Panc1 (cell line): ENCODE data around the gene NAGLU. TPM values are rescaled to one million over a fixed set of nuclear protein-coding genes. Genes with fewer than 3 reads are reported as not detected.
"Not testable (repeated sequence)": the region's sequence is repeated elsewhere in the genome, so short reads cannot be mapped to it uniquely, and the experiment has no call there.

Experiments used
- ATAC-seq: fragments of 200-7000 bp; cut with Tn5 transposase; 2 replicates; pipeline ENCODE4 v1.9.1; 2020; ENCODE audit warnings: mild to moderate bottlenecking, moderate library complexity
- BruUV-seq: library from RNA; stranded (reverse); fragments of 400-500 nt; replicated peaks from 2 replicates; lab custom pipeline; 2021; lab: Mats Ljungman, UMichigan
- CTCF ChIA-PET: fragments of 300-600 bp; sonication (Branson Sonifier 250); formaldehyde crosslinking; loops from one replicate; lab custom pipeline; 2022; ENCODE audit warnings: antibody characterized with exemption; lab: Charles Lee
- POLR2A ChIA-PET: fragments of 300-600 bp; sonication (Branson Sonifier 250); formaldehyde crosslinking; loops from one replicate; lab custom pipeline; 2022; ENCODE audit warnings: antibody characterized with exemption; lab: Charles Lee
- DNase-seq: peaks from one replicate; pipeline ENCODE4 v3.0.0-alpha.2; 2010; ENCODE audit warnings: low read depth, low spot score
- H3K27ac ChIP-seq: 2 replicates; pipeline ENCODE4 v1.5.1; 2011; ENCODE audit warnings: mild to moderate bottlenecking, low read length, inconsistent platforms
- H3K27me3 ChIP-seq: fragments of 200-500 bp; sonication (Bioruptor generic); 2 replicates; pipeline ENCODE4 v1.6.0; 2014; ENCODE audit warnings: low read length, inconsistent platforms; ENCODE audit not compliant: control insufficient read depth, insufficient read depth
- H3K36me3 ChIP-seq: fragments of 200-500 bp; sonication (Bioruptor generic); 2 replicates; pipeline ENCODE4 v1.5.1; 2014; ENCODE audit warnings: inconsistent platforms, mild to moderate bottlenecking, low read length, moderate library complexity; ENCODE audit not compliant: control insufficient read depth, insufficient read depth
- H3K4me1 ChIP-seq: 2 replicates; pipeline ENCODE4 v1.5.1; 2011; ENCODE audit warnings: inconsistent platforms, mild to moderate bottlenecking, low read length, moderate library complexity; ENCODE audit not compliant: control insufficient read depth, insufficient read depth
- H3K4me3 ChIP-seq, 2 experiments: 2 replicates each; pipeline ENCODE4 v1.5.1; 2011 to 2012; ENCODE audit warnings: low read depth in 2 of 2, low read length in 2 of 2, mild to moderate bottlenecking in 2 of 2, inconsistent platforms in 1 of 2, moderate library complexity in 1 of 2
- H3K9me3 ChIP-seq: fragments of 200-500 bp; sonication (Bioruptor generic); 2 replicates; pipeline ENCODE4 v1.5.1; 2014; ENCODE audit warnings: low read depth, mild to moderate bottlenecking, inconsistent platforms, low read length, moderate library complexity; ENCODE audit not compliant: control insufficient read depth, insufficient read depth
- POLR2AphosphoS5 ChIP-seq: IDR thresholded peaks from 2 replicates; pipeline ENCODE4 v1.6.1; 2012; ENCODE audit warnings: mild to moderate bottlenecking, low read depth, low read length, moderate library complexity
- SIN3A ChIP-seq: IDR thresholded peaks from 2 replicates; pipeline ENCODE4 v1.6.1; 2012; ENCODE audit warnings: low read depth, mild to moderate bottlenecking, low read length, moderate library complexity, borderline replicate concordance; ENCODE audit not compliant: insufficient read depth
- TCF7L2 ChIP-seq: IDR thresholded peaks from 2 replicates; pipeline ENCODE4 v1.6.1; 2011; ENCODE audit warnings: mild to moderate bottlenecking, low read depth, low read length, inconsistent platforms
- in situ Hi-C: cut with HindIII; loops from 2 replicates; pipeline ENCODE4 v1.10.0; 2016; ENCODE audit warnings: low sequenced_read_pairs, low pct_unique_long_range_greater_than_20kb
- intact Hi-C: fragments of 100-400 bp; cut with micrococcal nuclease; formaldehyde crosslinking; loops from one replicate; pipeline ENCODE4 v1.10.0; 2022; ENCODE audit not compliant: unreplicated experiment
- total RNA-seq: library from RNA; stranded (reverse); gene quantifications from one replicate; pipeline ENCODE4 v1.2.1, GENCODE V29; 2021; ENCODE audit not compliant: unreplicated experiment
- TF ChIP-seq, protein P1 (sequence below), 2 experiments: IDR thresholded peaks; 2 replicates each; pipeline ENCODE4 v1.6.1; 2011 to 2012; ENCODE audit warnings: low read depth in 2 of 2, control low read depth in 1 of 2, low read length in 1 of 2, mild to moderate bottlenecking in 1 of 2, moderate library complexity in 1 of 2; ENCODE audit not compliant: insufficient read depth in 1 of 2
- TF ChIP-seq, protein P2 (sequence below): fragments of 450-650 bp; IDR thresholded peaks from 2 replicates; pipeline ENCODE4 v1.5.1; 2017; ENCODE audit warnings: mild to moderate bottlenecking

Gene NAGLU
- total RNA-seq, 1 experiment from 2014 or later = 33.5 TPM

DNA sequence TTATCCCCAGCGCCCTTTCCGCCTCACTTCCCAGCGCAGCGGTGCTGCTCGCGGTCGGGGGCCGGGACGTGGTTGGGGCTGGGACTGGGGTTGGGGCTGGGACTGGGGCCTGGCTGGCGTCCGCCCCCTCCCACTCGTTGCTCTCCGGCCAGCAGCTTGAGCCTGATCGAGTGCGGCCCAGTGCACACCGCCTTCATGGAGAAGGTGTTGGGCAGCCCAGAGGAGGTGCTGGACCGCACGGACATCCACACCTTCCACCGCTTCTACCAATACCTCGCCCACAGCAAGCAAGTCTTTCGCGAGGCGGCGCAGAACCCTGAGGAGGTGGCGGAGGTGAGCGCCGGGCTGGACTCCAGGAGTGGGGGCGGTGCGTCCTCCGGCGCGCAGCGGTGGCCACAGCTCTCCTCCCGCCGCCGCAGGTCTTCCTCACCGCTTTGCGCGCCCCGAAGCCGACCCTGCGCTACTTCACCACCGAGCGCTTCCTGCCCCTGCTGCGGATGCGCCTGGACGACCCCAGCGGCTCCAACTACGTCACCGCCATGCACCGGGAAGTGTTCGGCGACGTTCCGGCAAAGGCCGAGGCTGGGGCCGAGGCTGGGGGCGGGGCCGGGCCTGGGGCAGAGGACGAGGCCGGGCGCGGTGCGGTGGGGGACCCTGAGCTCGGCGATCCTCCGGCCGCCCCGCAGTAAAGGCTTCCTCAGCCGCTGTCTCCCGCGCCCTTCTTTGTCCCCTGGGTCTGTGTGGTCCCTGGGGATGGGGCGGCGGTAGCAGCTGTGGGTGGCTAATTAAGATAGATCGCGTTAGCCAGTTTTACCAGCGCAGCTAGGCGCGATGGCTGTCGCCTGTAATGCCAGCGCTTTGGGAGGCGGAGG is 18.4 kb downstream of the NAGLU start:
- Histone ChIP-seq H3K4me1 (peaks cover 13% of the 10 kb centered on the region; the same call in 1 of the 2 replicates), H3K4me3 (peak overlapping the region; percentile 68 to 69), H3K27ac (peak overlapping the region; percentile 63), H3K9me3 (no peaks in the 10 kb centered on the region), H3K27me3 (no peaks in the 10 kb centered on the region), H3K36me3 (no peaks in the 10 kb centered on the region)
- intact Hi-C loops = no loop called here
- POLR2A ChIA-PET = no interaction called here
- DNase-seq (no peak), ATAC-seq (peak; percentile 89)
- BruUV-seq = TSS peak; percentile 80
- CTCF ChIA-PET = interaction anchor here (0.6 kb wide), 1 partner anchor 527 kb away, joined by 6 read pairs; no protein-coding TSS in a partner anchor
- in situ Hi-C loops = no loop called here
- TF ChIP-seq POLR2AphosphoS5 (peak; percentile 18; the same call in 1 of the 2 replicates), TCF7L2 (no peak), SIN3A (0 out of 2 replicates have a peak, but pooled peaks have one; percentile 31)
- TF ChIP-seq, protein P1, sequence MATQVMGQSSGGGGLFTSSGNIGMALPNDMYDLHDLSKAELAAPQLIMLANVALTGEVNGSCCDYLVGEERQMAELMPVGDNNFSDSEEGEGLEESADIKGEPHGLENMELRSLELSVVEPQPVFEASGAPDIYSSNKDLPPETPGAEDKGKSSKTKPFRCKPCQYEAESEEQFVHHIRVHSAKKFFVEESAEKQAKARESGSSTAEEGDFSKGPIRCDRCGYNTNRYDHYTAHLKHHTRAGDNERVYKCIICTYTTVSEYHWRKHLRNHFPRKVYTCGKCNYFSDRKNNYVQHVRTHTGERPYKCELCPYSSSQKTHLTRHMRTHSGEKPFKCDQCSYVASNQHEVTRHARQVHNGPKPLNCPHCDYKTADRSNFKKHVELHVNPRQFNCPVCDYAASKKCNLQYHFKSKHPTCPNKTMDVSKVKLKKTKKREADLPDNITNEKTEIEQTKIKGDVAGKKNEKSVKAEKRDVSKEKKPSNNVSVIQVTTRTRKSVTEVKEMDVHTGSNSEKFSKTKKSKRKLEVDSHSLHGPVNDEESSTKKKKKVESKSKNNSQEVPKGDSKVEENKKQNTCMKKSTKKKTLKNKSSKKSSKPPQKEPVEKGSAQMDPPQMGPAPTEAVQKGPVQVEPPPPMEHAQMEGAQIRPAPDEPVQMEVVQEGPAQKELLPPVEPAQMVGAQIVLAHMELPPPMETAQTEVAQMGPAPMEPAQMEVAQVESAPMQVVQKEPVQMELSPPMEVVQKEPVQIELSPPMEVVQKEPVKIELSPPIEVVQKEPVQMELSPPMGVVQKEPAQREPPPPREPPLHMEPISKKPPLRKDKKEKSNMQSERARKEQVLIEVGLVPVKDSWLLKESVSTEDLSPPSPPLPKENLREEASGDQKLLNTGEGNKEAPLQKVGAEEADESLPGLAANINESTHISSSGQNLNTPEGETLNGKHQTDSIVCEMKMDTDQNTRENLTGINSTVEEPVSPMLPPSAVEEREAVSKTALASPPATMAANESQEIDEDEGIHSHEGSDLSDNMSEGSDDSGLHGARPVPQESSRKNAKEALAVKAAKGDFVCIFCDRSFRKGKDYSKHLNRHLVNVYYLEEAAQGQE (IDR thresholded peaks at IDR 0.05; ENCODE audit: insufficient read depth in 1 of 2, low read depth in 2 of 2, low read length in 1 of 2) = no peak
- TF ChIP-seq, protein P2, sequence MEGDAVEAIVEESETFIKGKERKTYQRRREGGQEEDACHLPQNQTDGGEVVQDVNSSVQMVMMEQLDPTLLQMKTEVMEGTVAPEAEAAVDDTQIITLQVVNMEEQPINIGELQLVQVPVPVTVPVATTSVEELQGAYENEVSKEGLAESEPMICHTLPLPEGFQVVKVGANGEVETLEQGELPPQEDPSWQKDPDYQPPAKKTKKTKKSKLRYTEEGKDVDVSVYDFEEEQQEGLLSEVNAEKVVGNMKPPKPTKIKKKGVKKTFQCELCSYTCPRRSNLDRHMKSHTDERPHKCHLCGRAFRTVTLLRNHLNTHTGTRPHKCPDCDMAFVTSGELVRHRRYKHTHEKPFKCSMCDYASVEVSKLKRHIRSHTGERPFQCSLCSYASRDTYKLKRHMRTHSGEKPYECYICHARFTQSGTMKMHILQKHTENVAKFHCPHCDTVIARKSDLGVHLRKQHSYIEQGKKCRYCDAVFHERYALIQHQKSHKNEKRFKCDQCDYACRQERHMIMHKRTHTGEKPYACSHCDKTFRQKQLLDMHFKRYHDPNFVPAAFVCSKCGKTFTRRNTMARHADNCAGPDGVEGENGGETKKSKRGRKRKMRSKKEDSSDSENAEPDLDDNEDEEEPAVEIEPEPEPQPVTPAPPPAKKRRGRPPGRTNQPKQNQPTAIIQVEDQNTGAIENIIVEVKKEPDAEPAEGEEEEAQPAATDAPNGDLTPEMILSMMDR = no peak

DNA sequence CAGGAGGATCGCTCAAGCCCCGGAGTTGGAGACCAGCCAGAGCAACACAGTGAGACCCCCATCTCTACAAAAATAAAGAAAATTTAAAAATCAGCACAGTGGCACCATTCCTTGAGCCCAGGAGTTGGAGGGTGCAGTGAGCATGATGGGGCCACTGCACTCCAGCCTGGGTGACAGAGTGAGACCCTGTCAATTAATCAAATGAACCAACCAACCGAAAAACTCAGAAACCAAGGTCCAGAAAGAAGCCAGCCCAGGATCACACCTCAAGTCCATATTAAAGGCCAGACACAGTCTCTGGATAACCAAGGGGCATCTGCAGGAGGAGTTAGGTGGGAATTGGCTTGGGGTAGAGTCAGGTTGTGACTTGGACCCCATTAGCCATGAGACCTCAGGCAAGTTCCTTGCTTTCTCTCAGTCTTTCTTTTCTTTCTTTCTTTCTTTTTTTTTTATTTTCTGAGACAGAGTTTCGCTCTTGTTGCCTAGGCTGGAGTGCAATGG is 19.1 kb downstream of the NAGLU start:
- CTCF ChIA-PET = no interaction called here
- TF ChIP-seq, protein P1 (IDR thresholded peaks at IDR 0.05; ENCODE audit: insufficient read depth in 1 of 2, low read depth in 2 of 2, low read length in 1 of 2) = no peak
- TF ChIP-seq POLR2AphosphoS5 (no peak), TCF7L2 (no peak), SIN3A (no peak)
- TF ChIP-seq, protein P2 = no peak
- TSS peak; percentile 97 for BruUV-seq
- POLR2A ChIA-PET = no interaction called here
- Histone ChIP-seq H3K4me3 (peak overlapping the region; percentile 68 to 69), H3K4me1 (peaks cover 13% of the 10 kb centered on the region; the same call in 1 of the 2 replicates), H3K36me3 (no peaks in the 10 kb centered on the region), H3K27ac (peak overlapping the region; percentile 63), H3K9me3 (no peaks in the 10 kb centered on the region), H3K27me3 (no peaks in the 10 kb centered on the region)
- ATAC-seq = no peak
- in situ Hi-C loops = no loop called here
- no peak for DNase-seq
- intact Hi-C loops = no loop called here

DNA sequence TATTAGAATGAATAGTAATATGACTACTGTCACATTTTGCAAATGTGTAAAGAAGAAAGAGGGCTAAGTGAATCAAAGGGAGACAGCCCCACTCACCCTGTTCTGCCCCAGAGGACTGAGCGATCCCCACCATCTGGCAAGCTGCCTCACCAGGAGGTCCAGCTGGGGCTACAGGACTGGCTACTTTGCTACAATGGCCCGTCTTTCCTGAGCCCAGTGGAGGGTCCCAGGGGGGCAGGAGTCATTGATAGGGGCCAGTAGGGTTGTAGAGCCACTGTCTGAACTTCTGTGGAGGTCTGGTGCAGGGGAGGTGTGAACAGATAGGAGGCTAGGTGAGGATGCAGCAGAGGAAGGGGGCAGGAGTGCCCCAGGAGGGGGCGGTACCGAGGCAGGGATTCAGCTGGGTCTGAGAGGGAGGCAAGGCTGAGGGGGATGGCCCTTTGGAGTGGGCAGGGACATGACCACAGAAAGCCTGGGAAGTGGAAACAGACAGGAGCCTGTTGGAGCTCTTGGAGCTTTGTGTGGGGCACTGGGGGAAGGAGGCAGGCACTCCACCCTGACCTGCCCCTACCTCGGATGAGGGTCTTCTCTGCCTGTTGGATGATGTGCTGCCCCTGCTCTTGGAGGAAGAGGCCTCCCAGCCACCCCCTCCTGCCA is 20.0 kb downstream of the NAGLU start:
- peaks cover 13% of the 10 kb centered on the region; the same call in 1 of the 2 replicates for H3K4me1 ChIP-seq
- H3K9me3 ChIP-seq, in situ Hi-C loops, H3K4me3 ChIP-seq, H3K36me3 ChIP-seq, CTCF ChIA-PET, DNase-seq, intact Hi-C loops, H3K27me3 ChIP-seq, H3K27ac ChIP-seq, POLR2A ChIA-PET, BruUV-seq: not testable (repeated sequence)
- ATAC-seq = peak; percentile 45
